Embryonic facial prominence (tissue), 1 donor: Measurements from ENCODE around the gene IQSEC3.

ENCODE experiments used
- DNase-seq: peaks from one replicate; pipeline ENCODE4 v3.0.0-alpha.2; 2016; ENCODE audit errors: extremely low spot score

IQSEC3 gene

GRCh38 chr12:197911-198695 lies 131.5 kb downstream of the IQSEC3 start:
- DNase-seq: no peak

- no peak for DNase-seq
These were observed 132.1 kb downstream of the IQSEC3 start for GRCh38 chr12:198705-199104.

GRCh38 chr12:201361-201760 lies 134.8 kb downstream of the IQSEC3 start:
- DNase-seq: no peak

- no peak for DNase-seq
These were observed 135.6 kb downstream of the IQSEC3 start for GRCh38 chr12:202081-202731.

- no peak for DNase-seq
These were observed 136.5 kb downstream of the IQSEC3 start for GRCh38 chr12:203074-203461.

GRCh38 chr12:203462-204260 lies 137.1 kb downstream of the IQSEC3 start:
- DNase-seq: no peak

- DNase-seq: no peak
These were observed 137.7 kb downstream of the IQSEC3 start for GRCh38 chr12:204261-204678.

- no peak for DNase-seq
These were observed 138.5 kb downstream of the IQSEC3 start for GRCh38 chr12:205026-205425.

- no peak for DNase-seq
These were observed 140.3 kb downstream of the IQSEC3 start for GRCh38 chr12:206746-207440.

- DNase-seq: no peak
These were observed 141.2 kb downstream of the IQSEC3 start for GRCh38 chr12:207804-208203.

- DNase-seq: no peak
These were observed 142.2 kb downstream of the IQSEC3 start for GRCh38 chr12:208813-209212.

GRCh38 chr12:209246-209645 lies 142.7 kb downstream of the IQSEC3 start:
- DNase-seq: no peak

GRCh38 chr12:209851-210250 lies 143.3 kb downstream of the IQSEC3 start:
- DNase-seq: no peak

- no peak for DNase-seq
These were observed 143.9 kb downstream of the IQSEC3 start for GRCh38 chr12:210277-211141.

- DNase-seq: no peak
These were observed 144.5 kb downstream of the IQSEC3 start for GRCh38 chr12:211142-211465.

GRCh38 chr12:211639-212414 lies 145.3 kb downstream of the IQSEC3 start:
- DNase-seq: no peak

GRCh38 chr12:212415-212714 lies 145.8 kb downstream of the IQSEC3 start:
- no peak for DNase-seq

- DNase-seq: no peak
These were observed 146.4 kb downstream of the IQSEC3 start for GRCh38 chr12:212715-213526.

- DNase-seq: no peak
These were observed 147.0 kb downstream of the IQSEC3 start for GRCh38 chr12:213527-213932.
